HG02840 (cell line): ENCODE data around the gene PCDHA8.
"Not testable (repeated sequence)": the region's sequence is repeated elsewhere in the genome, so short reads cannot be mapped to it uniquely, and the experiment has no call there.

ENCODE experiments used
- ATAC-seq: cut with Tn5 transposase; IDR thresholded peaks from one replicate; pipeline ENCODE4 v1.9.1; 2021; ENCODE audit warnings: mild to moderate bottlenecking, moderate library complexity, moderate number of reproducible peaks; ENCODE audit not compliant: unreplicated experiment, low FRiP score

The PCDHA8 gene

GRCh38 chr5:140827704-140828361, 13.2 kb upstream of the PCDHA8 start, which contains the start of gene PCDHA6:
TSS of gene PCDHA6 (plus strand) at chr5:140827960. CDS start at chr5:140828092, 132 bp downstream.
- ATAC-seq: no peak

DNA sequence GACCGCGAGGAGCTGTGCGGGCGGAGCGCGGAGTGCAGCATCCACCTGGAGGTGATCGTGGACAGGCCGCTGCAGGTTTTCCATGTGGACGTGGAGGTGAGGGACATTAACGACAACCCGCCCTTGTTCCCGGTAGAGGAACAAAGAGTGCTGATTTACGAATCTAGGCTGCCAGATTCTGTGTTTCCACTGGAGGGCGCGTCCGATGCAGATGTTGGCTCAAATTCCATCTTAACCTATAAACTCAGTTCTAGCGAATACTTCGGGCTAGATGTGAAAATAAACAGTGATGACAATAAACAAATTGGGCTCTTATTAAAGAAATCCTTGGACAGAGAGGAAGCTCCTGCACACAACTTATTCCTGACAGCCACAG, 12.6 kb upstream of the PCDHA8 start:
- no peak for ATAC-seq

- ATAC-seq: not testable (repeated sequence)
These were observed 11.2 kb upstream of the PCDHA8 start for GRCh38 chr5:140829511-140830501.

DNA sequence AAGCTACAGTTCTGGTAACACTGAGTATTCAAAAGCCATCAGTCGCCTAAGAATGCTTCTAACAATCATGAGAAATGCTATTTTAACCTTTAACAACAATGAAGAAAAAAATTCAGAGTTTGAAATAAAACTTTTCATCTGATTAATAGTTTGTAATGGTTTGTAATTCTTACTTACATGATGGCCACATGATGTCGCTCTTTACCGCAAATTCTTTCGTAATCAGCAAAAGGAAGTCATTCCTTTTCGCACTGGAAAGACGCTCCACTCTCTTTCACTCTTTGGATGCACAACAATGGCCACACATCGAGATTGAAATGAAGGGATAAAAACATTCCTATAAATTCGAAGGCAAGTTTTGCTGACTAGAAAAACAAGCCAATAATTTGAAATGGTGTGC, 7.0 kb upstream of the PCDHA8 start, which contains the start of gene PCDHA7:
Gene PCDHA7, plus strand, starts transcription at position 277 of the 400 bp plus-strand sequence. Its CDS starts 115 bp downstream, at position 392.
- no peak for ATAC-seq

DNA sequence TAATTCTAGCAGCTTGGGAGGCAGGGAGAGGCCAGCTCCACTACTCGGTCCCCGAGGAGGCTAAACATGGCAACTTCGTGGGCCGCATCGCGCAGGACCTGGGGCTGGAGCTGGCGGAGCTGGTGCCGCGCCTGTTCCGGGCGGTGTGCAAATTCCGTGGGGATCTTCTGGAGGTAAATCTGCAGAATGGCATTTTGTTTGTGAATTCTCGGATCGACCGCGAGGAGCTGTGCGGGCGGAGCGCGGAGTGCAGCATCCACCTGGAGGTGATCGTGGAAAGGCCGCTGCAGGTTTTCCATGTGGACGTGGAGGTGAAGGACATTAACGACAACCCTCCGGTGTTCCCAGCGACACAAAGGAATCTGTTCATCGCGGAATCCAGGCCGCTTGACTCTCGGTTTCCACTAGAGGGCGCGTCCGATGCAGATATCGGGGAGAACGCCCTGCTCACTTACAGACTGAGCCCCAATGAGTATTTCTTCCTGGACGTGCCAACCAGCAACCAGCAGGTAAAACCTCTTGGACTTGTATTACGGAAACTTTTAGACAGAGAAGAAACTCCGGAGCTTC, 6.5 kb upstream of the PCDHA8 start:
- not testable (repeated sequence) for ATAC-seq

- ATAC-seq: no peak
These were observed 5.1 kb upstream of the PCDHA8 start for GRCh38 chr5:140835622-140836510.

DNA sequence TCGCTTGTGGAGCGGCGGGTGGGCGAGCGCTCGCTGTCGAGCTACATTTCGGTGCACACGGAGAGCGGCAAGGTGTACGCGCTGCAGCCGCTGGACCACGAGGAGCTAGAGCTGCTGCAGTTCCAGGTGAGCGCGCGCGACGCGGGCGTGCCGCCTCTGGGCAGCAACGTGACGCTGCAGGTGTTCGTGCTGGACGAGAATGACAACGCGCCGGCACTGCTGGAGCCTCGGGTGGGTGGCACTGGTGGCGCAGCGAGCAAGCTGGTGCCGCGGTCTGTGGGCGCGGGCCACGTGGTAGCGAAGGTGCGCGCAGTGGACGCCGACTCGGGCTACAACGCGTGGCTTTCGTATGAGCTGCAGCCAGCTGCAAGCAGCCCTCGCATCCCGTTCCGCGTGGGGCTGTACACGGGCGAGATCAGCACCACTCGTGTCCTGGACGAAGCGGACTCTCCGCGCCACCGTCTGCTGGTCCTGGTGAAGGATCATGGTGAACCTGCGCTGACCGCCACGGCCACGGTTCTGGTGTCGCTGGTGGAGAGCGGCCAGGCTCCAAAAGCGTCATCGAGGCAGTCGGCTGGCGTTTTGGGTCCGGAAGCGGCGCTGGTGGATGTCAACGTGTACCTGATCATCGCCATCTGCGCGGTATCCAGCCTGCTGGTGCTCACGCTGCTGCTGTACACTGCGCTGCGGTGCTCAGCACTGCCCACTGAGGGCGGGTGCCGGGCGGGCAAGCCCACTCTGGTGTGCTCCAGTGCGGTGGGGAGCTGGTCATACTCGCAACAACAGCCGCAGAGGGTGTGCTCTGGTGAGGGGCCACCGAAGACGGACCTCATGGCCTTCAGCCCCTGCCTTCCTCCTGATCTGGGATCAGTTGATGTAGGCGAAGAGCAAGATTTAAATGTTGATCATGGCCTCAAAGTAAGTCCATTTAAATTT, 2.1 kb downstream of the PCDHA8 start:
- no peak for ATAC-seq

DNA sequence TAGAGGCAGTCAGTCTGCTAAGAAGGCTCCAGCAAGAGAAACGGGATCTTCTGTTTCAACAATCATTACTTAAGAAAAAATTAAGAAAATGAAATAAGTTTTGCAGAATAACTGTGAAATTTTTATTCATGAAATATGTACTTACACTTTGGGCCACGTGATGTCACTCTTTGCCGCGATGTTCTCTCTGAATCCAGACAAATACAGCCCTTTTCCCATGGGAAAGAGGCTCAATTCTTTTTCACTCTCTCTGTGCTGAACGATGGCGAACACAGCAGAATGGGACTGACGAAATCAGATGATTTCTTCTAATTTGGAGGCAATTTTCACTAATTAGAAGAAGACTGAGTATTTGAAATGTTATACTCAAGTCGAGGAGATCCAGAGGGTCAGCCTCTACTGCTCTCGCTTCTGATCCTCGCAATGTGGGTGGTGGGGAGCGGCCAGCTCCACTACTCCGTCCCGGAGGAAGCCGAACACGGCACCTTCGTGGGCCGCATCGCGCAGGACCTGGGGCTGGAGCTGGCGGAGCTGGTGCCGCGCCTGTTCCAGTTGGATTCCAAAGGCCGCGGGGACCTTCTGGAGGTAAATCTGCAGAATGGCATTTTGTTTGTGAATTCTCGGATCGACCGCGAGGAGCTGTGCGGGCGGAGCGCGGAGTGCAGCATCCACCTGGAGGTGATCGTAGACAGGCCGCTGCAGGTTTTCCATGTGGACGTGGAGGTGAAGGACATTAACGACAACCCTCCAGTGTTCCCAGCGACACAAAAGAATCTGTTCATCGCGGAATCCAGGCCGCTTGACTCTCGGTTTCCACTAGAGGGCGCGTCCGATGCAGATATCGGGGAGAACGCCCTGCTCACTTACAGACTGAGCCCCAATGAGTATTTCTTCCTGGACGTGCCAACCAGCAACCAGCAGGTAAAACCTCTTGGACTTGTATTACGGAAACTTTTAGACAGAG, 7.4 kb downstream of the PCDHA8 start, which contains the start of gene PCDHA9:
Gene PCDHA9, plus strand, starts transcription at position 244 of the 964 bp plus-strand sequence. Its CDS starts 114 bp downstream, at position 358.
- ATAC-seq: not testable (repeated sequence)

DNA sequence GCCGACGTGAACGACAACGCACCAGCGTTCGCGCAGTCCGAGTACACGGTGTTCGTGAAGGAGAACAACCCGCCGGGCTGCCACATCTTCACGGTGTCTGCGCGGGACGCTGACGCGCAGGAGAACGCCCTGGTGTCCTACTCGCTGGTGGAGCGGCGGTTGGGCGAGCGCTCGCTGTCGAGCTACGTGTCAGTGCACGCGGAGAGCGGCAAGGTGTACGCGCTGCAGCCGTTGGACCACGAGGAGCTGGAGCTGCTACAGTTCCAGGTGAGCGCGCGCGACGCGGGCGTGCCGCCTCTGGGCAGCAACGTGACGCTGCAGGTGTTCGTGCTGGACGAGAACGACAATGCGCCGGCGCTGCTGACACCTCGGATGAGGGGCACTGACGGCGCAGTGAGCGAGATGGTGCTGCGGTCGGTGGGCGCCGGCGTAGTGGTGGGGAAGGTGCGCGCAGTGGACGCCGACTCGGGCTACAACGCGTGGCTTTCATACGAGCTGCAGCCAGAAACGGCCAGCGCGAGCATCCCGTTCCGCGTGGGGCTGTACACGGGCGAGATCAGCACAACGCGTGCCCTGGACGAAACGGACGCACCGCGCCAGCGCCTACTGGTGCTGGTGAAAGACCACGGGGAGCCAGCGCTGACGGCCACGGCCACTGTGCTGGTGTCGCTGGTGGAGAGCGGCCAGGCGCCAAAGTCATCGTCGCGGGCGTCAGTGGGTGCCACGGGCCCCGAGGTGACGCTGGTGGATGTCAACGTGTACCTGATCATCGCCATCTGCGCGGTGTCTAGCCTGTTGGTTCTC, 9.0 kb downstream of the PCDHA8 start:
- ATAC-seq: not testable (repeated sequence)

GRCh38 chr5:140855772-140856674, 15.0 kb downstream of the PCDHA8 start, which contains the start of gene PCDHA10:
TSS of gene PCDHA10 (plus strand) at chr5:140855897. CDS start at chr5:140856049, 152 bp downstream.
- no peak for ATAC-seq

GRCh38 chr5:140857177-140857986, 16.4 kb downstream of the PCDHA8 start:
- ATAC-seq: no peak

DNA sequence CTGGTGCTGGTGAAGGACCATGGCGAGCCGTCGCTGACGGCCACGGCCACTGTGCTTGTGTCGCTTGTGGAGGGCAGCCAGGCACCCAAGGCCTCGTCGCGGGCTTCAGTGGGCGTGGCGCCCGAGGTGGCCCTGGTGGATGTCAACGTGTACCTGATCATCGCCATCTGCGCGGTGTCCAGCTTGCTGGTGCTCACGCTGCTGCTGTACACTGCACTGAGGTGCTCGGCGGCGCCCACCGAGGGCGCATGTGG, 16.9 kb downstream of the PCDHA8 start:
- ATAC-seq: no peak

DNA sequence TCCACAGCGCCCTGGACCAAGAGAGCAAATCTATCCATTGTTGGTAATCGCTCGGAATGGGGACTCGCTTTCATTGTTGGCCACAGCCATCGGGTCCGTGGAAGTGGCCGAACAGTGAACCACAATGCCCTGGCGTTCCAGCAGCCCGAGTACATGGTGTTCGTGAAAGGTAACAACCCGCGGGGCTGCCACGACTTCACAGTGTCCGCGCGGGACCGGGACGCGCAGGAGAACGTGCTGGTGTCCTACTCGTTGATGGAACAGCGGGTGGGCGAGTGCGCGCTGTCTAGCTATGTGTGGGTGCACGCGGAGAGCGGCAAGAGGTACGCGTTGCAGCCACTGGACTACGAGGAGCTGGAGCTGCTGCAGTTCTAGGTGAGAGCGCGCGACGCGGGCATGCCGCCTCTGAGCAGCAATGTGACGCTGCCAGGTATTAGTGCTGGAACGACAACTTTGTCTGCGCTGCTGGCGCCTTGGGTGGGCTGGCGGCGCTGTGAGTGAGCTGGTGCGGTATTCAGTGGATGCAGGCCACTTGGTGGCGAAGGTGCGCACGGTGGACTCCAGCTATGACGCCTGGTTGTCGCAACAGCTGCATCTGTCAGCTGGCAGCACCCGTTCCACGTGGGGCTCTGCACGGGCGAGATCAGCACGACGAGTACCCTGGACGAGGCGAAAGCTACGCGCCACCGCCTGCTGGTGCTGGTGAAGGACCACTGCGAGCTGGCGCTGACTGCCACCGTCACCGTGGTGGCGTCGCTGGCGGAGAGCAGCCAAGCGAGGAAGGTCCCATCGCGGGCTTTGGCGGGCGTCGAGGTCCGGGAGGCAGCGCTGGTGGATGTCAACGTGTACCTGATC, 21.7 kb downstream of the PCDHA8 start:
- no peak for ATAC-seq
